ENCODE results near the gene FBXO31. TPM values are rescaled to one million over a fixed set of nuclear protein-coding genes. Genes with fewer than 3 reads are reported as not detected.

Gene FBXO31, protein sequence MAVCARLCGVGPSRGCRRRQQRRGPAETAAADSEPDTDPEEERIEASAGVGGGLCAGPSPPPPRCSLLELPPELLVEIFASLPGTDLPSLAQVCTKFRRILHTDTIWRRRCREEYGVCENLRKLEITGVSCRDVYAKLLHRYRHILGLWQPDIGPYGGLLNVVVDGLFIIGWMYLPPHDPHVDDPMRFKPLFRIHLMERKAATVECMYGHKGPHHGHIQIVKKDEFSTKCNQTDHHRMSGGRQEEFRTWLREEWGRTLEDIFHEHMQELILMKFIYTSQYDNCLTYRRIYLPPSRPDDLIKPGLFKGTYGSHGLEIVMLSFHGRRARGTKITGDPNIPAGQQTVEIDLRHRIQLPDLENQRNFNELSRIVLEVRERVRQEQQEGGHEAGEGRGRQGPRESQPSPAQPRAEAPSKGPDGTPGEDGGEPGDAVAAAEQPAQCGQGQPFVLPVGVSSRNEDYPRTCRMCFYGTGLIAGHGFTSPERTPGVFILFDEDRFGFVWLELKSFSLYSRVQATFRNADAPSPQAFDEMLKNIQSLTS
- 21.9 and 31.6 TPM in 2 replicates for total RNA-seq

DNA sequence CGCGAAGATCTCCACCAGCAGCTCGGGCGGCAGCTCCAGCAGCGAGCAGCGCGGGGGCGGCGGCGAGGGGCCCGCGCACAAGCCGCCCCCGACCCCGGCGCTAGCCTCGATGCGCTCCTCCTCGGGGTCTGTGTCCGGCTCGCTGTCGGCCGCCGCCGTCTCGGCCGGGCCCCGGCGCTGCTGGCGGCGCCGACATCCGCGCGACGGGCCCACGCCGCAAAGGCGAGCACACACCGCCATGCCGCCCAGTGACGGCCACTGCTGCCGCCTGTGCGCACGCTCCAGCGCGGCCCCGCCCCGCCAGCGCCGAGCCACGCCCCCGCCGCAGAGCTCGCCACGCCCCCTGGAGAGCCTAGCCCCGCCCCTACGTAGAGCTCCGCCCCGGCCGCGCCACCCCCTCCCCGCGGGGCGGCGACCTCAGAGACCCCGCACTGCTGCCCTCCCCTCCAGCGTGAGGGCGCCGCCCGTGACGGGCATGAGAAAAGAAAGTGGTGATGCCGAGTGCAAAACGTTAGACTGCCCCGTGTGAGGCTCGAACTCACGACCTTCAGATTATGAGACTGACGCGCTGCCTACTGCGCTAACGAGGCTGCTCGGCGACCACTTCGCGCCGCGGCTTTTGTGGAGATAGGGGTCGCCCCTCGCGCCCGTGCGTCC is at the start of gene FBXO31:
Gene FBXO31, minus strand, starts transcription at position 272 of the 657 bp plus-strand sequence. Its CDS starts 32 bp downstream, at position 240.

DNA sequence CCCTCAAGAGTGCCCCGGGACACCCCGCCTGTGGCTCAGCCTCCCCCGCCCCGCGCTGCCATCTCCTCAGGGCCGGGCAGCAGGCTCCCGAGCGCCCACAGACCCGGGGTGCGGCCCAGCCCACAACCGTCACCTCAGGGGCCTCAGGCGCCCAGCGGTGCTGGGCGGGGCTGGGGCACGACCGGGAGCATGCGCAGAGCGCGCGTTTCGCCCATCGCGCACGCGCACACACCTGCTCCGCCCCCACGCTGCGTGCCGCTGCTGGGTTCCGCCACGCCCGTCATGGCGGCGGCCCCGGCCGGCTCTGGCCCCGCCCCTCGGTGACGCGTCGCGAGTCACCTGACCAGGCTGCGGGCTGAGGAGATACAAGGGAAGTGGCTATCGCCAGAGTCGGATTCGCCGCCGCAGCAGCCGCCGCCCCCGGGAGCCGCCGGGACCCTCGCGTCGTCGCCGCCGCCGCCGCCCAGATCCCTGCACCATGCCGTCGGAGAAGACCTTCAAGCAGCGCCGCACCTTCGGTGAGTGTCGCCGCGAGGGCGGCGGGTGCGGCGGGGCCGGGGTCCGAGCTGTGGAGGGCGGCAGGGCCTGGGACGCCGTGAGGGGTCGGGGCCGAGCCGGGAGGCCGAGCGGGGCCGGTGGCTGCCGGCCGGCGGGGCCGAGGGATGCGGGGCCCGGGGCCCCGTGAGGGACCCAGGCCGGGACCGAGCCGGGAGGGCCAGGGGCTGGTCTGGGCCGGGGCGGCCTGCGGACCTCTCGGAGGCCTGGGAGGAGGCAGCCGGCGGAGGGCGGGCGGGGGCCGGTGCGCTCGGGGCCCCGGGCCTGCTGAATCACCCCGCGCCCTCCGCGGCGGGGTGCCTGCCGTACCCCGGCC is 8.6 kb upstream of the FBXO31 start, which contains the start of gene MAP1LC3B:
Gene MAP1LC3B, plus strand, starts transcription at position 387 of the 871 bp plus-strand sequence. Its CDS starts 92 bp downstream, at position 479.

DNA sequence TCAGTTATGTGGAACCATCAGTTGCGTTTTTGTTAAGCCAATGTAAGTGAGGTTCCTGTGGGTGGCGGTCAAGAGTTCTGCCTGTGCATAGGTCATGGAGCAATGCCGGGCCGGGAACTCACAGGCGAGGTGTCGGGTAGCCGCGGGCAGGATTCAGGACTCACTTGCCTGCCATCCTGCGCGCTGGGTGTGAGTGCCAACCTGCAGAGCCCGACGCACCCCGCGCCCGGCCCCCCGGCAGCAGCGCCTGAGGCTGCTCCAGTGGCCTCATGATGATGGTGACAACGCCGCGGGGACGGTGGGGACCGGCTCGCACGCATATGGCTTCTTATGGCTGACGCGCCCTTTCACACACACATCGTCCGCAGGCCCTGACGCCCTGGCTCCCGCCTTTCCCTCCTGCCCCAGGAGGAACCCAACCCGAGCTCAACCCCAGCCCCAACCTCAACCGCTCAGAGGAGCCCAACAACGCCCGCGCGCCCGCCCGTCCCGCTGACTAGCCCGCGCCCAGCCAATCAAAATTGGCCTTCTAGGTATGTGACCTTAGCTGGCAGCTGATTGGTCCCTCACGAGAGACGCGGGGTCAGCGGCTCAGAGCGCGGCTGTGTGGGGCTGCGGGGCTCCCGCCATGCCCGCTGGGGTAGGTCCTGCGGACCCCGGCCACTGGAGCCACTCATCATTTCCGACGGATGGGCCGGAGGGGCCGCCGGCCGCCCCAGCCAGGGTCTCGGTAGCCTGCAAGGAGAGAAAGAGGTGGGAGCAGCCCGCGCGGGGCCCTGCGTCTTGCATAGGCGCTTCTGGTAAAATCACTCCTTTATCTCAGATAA is 66.4 kb downstream of the FBXO31 start, which contains the start of gene C16orf95:
Gene C16orf95, minus strand, starts transcription at position 470 of the 827 bp plus-strand sequence. Its CDS starts 150 bp downstream, at position 320.

Other genes with a start within 250 kb of the FBXO31 start
- 2.4 and 4.4 TPM in 2 replicates for gene C16orf95, start 66.4 kb downstream of the FBXO31 start, total RNA-seq
- gene MAP1LC3B, start 8.6 kb upstream of the FBXO31 start, total RNA-seq = 38.1 and 87.3 TPM in 2 replicates
- 10.9 and 12.2 TPM in 2 replicates for gene ZCCHC14, start 109.2 kb upstream of the FBXO31 start, total RNA-seq
- gene JPH3, start 218.7 kb upstream of the FBXO31 start, total RNA-seq = not detected in 2 replicates

All from placental pericyte (primary cell).